ENCODE measurements around the gene LASP1NB.

LASP1NB gene

DNA sequence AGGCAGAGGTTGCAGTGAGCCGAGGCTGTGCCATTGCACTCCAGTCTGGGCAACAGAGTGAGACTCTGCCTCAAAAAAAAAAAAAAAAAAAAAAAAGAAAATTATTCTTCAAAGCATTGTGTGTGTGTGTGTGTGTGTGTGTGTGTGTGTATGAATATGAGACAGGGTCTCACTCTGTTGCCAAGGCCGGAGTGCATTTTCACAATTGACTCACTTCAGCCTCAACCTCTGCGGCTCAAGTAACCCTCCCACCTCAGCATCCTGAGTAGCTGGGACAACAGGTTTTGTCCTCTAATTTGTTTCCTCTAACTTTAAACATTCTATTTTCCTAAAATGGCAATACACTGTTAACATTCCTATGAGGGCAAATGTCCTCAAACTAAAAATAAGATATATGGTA, 34.1 kb downstream of the LASP1NB start:
- no peak overlapping the region for H3K4me3 Mint-ChIP-seq
- Histone ChIP-seq H3K36me3 (ENCODE audit: control insufficient read depth in 2 of 3, insufficient read depth in 3 of 3, low read length in 3 of 3) (no peaks in the 10 kb centered on the region), H3K9me3 (ENCODE audit: control insufficient read depth in 2 of 3, low read length in 3 of 3) (no peaks in the 10 kb centered on the region), H3K27me3 (ENCODE audit: control insufficient read depth in 2 of 2, insufficient read depth in 2 of 2, low read length in 2 of 2) (no peaks in the 10 kb centered on the region), H3K27ac (ENCODE audit: low read depth, low read length) (no peak overlapping the region), H3K4me1 (ENCODE audit: control insufficient read depth in 2 of 2, insufficient read depth in 2 of 2, low read length in 2 of 2) (peaks cover 5 to 41% of the 10 kb centered on the region in 2 donors), H3K4me3 (ENCODE audit: low read length) (no peak overlapping the region)
- ATAC-seq, result no peak
- peak overlapping the region in 6 of 9 donors; percentile 51 to 89 (median 74) for H3K27ac Mint-ChIP-seq
- POLR2A ChIA-PET, result interaction anchor here (0.7 to 2.6 kb wide), 4 partner anchors 60 to 106 kb away, joined by 3 to 12 read pairs (median 6); partner anchors contain the start of genes LASP1 and RPL23
- CTCF ChIA-PET, result interaction anchor here (0.7 to 2.5 kb wide), 2 partner anchors 23 to 285 kb away, joined by 3 to 6 read pairs; no protein-coding TSS in a partner anchor
- intact Hi-C loops (cut with micrococcal nuclease), result no loop called here
- no peaks in the 10 kb centered on the region for H3K36me3 Mint-ChIP-seq
- no peaks in the 10 kb centered on the region for H3K9me3 Mint-ChIP-seq
- no peaks in the 10 kb centered on the region for H3K27me3 Mint-ChIP-seq
- DNase-seq, result no peak
- H3K4me1 Mint-ChIP-seq, result peaks cover 10 to 45% (median 30%) of the 10 kb centered on the region in 7 donors

DNA sequence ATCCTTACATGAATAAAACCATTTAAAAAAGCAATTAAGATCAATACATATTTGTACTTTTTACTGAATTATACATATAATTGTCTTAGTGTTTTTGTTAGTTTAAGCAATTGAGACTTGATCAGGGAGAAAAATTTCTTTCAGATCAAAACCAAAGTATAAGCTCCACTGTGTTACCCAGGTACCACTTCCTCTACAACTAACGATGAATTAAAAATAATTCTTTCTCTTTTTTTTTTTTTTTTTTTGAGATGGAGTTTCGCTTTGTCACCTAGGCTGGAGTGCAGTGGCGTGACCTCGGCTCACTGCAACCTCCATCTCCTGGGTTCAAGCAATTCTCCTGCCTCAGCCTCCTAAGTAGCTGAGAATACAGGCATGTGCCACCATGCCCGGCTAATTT, 35.0 kb downstream of the LASP1NB start:
- H3K4me1 Mint-ChIP-seq, result peaks cover 10 to 45% (median 30%) of the 10 kb centered on the region in 7 donors
- intact Hi-C loops (cut with micrococcal nuclease), result no loop called here
- ATAC-seq (peak; percentile 63), DNase-seq (peak in 5 of 9 donors; percentile 21 to 53 (median 41))
- H3K36me3 Mint-ChIP-seq, result no peaks in the 10 kb centered on the region
- H3K27me3 ChIP-seq (ENCODE audit: control insufficient read depth in 2 of 2, insufficient read depth in 2 of 2, low read length in 2 of 2), result no peaks in the 10 kb centered on the region
- no peak overlapping the region for H3K4me3 ChIP-seq (ENCODE audit: low read length)
- no peaks in the 10 kb centered on the region for H3K36me3 ChIP-seq (ENCODE audit: control insufficient read depth in 2 of 3, insufficient read depth in 3 of 3, low read length in 3 of 3)
- H3K9me3 ChIP-seq (ENCODE audit: control insufficient read depth in 2 of 3, low read length in 3 of 3), result no peaks in the 10 kb centered on the region
- H3K4me3 Mint-ChIP-seq, result peak overlapping the region in 6 of 10 donors; percentile 5 to 64 (median 50)
- no peaks in the 10 kb centered on the region for H3K9me3 Mint-ChIP-seq
- H3K27ac Mint-ChIP-seq, result peak overlapping the region in 7 of 9 donors; percentile 32 to 89 (median 65)
- CTCF ChIA-PET, result interaction anchor here (0.7 to 1.6 kb wide), 2 partner anchors 14 to 22 kb away, joined by 3 to 4 read pairs; no protein-coding TSS in a partner anchor
- H3K27me3 Mint-ChIP-seq, result no peaks in the 10 kb centered on the region
- peaks cover 5 to 41% of the 10 kb centered on the region in 2 donors for H3K4me1 ChIP-seq (ENCODE audit: control insufficient read depth in 2 of 2, insufficient read depth in 2 of 2, low read length in 2 of 2)
- POLR2A ChIA-PET, result interaction anchor here (0.9 to 2.6 kb wide), 6 partner anchors 13 to 107 kb away, joined by 3 to 12 read pairs (median 6); partner anchors contain the start of genes LASP1 and RPL23
- H3K27ac ChIP-seq (ENCODE audit: low read depth, low read length), result peak overlapping the region; percentile 41

DNA sequence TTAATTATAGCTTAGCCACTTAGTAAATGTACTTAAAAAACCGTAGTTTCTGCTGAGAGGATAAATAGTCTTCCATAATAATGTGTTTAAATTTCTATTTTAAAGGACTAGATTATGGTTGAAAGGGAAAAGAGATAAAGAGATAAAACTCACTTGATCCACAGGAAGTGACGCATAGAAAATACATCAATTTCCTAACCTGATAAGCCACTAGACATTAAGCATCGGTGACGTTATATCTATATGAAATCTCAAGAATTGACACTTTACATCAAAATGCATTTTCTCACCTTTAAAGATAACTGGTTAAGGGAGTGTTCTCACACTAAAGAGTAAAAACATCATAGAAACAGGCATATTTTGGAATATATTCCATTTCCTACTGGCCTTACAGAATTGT, 36.0 kb downstream of the LASP1NB start:
- Mint-ChIP-seq H3K4me1 (peaks cover 10 to 45% (median 30%) of the 10 kb centered on the region in 7 donors), H3K27me3 (no peaks in the 10 kb centered on the region), H3K27ac (peak overlapping the region in 6 of 9 donors; percentile 4 to 89 (median 42)), H3K36me3 (no peaks in the 10 kb centered on the region), H3K4me3 (peak overlapping the region in 6 of 10 donors; percentile 12 to 29 (median 22)), H3K9me3 (no peaks in the 10 kb centered on the region)
- H3K36me3 ChIP-seq (ENCODE audit: control insufficient read depth in 2 of 3, insufficient read depth in 3 of 3, low read length in 3 of 3), result no peaks in the 10 kb centered on the region
- intact Hi-C loops (cut with micrococcal nuclease), result no loop called here
- no peaks in the 10 kb centered on the region for H3K27me3 ChIP-seq (ENCODE audit: control insufficient read depth in 2 of 2, insufficient read depth in 2 of 2, low read length in 2 of 2)
- POLR2A ChIA-PET, result interaction anchor here (0.6 to 1.1 kb wide), 3 partner anchors 45 to 198 kb away, joined by 3 to 4 read pairs (median 3); no protein-coding TSS in a partner anchor
- ATAC-seq (no peak), DNase-seq (no peak)
- H3K27ac ChIP-seq (ENCODE audit: low read depth, low read length), result no peak overlapping the region
- CTCF ChIA-PET, result interaction anchor here (1.6 kb wide), 1 partner anchor 21 kb away, joined by 3 read pairs; no protein-coding TSS in a partner anchor
- H3K4me1 ChIP-seq (ENCODE audit: control insufficient read depth in 2 of 2, insufficient read depth in 2 of 2, low read length in 2 of 2), result peaks cover 5 to 41% of the 10 kb centered on the region in 2 donors
- no peaks in the 10 kb centered on the region for H3K9me3 ChIP-seq (ENCODE audit: control insufficient read depth in 2 of 3, low read length in 3 of 3)
- H3K4me3 ChIP-seq (ENCODE audit: low read length), result no peak overlapping the region

DNA sequence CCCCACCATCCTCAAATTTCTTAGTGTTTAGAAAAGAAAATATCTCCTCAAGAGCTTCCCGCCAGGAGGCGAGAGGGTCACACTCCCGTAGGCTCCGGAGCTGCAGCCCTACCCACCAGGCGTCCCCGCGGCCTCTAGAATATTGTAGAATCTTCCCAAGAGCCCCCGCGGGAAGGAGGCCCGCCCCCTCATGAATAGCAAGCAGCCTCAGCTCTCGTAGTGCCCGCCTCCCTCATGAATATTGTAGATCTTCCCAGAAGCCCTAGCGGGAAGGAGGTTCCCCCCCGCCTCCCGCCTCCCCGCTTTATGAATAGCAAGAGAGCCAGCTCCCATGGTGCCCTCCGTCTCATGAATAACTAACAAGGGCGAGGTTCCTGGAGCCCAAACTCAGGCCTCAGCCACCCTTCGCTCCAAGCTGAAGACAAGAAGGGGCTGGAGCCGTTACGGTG, 41.9 kb downstream of the LASP1NB start, which contains the start of gene FBXO47:
TSS of gene FBXO47 (minus strand) at position 114 of the 449 bp plus-strand sequence. CDS start 4,378 bp downstream, outside the sequence.
- H3K4me3 ChIP-seq (ENCODE audit: low read length), result peak within 1 kb of the TSS; percentile 43
- peak within 1 kb of the TSS; percentile 59 for H3K27ac ChIP-seq (ENCODE audit: low read depth, low read length)

DNA sequence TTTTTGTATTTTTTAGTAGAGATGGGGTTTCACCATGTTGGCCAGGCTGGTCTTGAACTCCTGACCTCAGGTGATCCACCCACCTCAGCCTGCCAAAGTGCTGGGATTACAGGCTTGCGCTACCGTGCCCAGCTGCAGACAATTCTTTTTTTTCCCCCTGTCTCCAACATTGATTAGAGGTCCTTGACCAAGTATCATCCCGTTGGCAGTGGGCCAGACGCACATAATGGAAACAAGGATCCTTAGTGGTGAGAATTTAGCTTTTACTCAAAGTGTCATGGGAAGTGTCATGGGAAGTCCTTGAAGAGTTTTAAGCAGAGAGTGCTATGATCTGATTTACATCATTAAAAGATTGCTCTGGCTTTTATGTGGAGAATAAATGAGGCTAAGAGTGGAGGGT, 43.9 kb downstream of the LASP1NB start:
- Mint-ChIP-seq H3K9me3 (no peaks in the 10 kb centered on the region), H3K4me3 (no peak overlapping the region), H3K27ac (peak overlapping the region in 5 of 9 donors; percentile 5 to 50 (median 41)), H3K36me3 (no peaks in the 10 kb centered on the region), H3K4me1 (peaks cover 11 to 28% (median 15%) of the 10 kb centered on the region in 7 donors), H3K27me3 (peaks cover 0 to 6% (median 0%) of the 10 kb centered on the region in 5 donors)
- Histone ChIP-seq H3K4me1 (ENCODE audit: control insufficient read depth in 2 of 2, insufficient read depth in 2 of 2, low read length in 2 of 2) (peaks cover 0 to 16% of the 10 kb centered on the region in 2 donors), H3K4me3 (ENCODE audit: low read length) (no peak overlapping the region), H3K27me3 (ENCODE audit: control insufficient read depth in 2 of 2, insufficient read depth in 2 of 2, low read length in 2 of 2) (no peaks in the 10 kb centered on the region), H3K9me3 (ENCODE audit: control insufficient read depth in 2 of 3, low read length in 3 of 3) (no peaks in the 10 kb centered on the region), H3K36me3 (ENCODE audit: control insufficient read depth in 2 of 3, insufficient read depth in 3 of 3, low read length in 3 of 3) (no peaks in the 10 kb centered on the region), H3K27ac (ENCODE audit: low read depth, low read length) (no peak overlapping the region)
- POLR2A ChIA-PET, result no interaction called here
- intact Hi-C loops (cut with micrococcal nuclease), result loop anchor here in 1 of 2 donors (5.0 kb wide), 1 partner anchor 183 kb away; the partner anchor contains the start of gene PLXDC1
- ATAC-seq (no peak), DNase-seq (no peak)
- CTCF ChIA-PET, result interaction anchor here (0.6 to 1.6 kb wide), 3 partner anchors 14 to 303 kb away, joined by 3 to 6 read pairs (median 3); no protein-coding TSS in a partner anchor

More for the DNA sequence above, 41.9 kb downstream of the LASP1NB start, which contains the start of gene FBXO47:
- ATAC-seq (peak; percentile 99), DNase-seq (peak; percentile 38 to 86 (median 77))
- Histone ChIP-seq H3K4me1 (ENCODE audit: control insufficient read depth in 2 of 2, insufficient read depth in 2 of 2, low read length in 2 of 2) (peaks cover 0 to 16% of the 10 kb centered on the region in 2 donors), H3K9me3 (ENCODE audit: control insufficient read depth in 2 of 3, low read length in 3 of 3) (no peaks in the 10 kb centered on the region), H3K27me3 (ENCODE audit: control insufficient read depth in 2 of 2, insufficient read depth in 2 of 2, low read length in 2 of 2) (no peaks in the 10 kb centered on the region), H3K36me3 (ENCODE audit: control insufficient read depth in 2 of 3, insufficient read depth in 3 of 3, low read length in 3 of 3) (no peaks in the 10 kb centered on the region)
- ChIA-PET POLR2A (interaction anchor here (0.6 to 1.5 kb wide), 9 partner anchors 11 to 269 kb away, joined by 3 to 9 read pairs (median 5); partner anchors contain the start of genes LASP1, RPL19 and RPL23), CTCF (interaction anchor here (0.9 to 1.5 kb wide), 2 partner anchors 16 to 99 kb away, joined by 3 to 14 read pairs; no protein-coding TSS in a partner anchor)
- H3K4me1 Mint-ChIP-seq, result peaks cover 11 to 28% (median 15%) of the 10 kb centered on the region in 7 donors
- H3K27ac Mint-ChIP-seq, result peak within 1 kb of the TSS; percentile 31 to 96 (median 69)
- intact Hi-C loops (cut with micrococcal nuclease), result loop anchor here in 1 of 2 donors (1.0 to 5.0 kb wide), 5 partner anchors 43 to 215 kb away; partner anchors contain the start of genes CWC25, LASP1, LASP1NB and PLXDC1
- no peaks in the 10 kb centered on the region for H3K36me3 Mint-ChIP-seq
- H3K9me3 Mint-ChIP-seq, result no peaks in the 10 kb centered on the region
- peaks cover 0 to 2% (median 0%) of the 10 kb centered on the region in 5 donors for H3K27me3 Mint-ChIP-seq
- H3K4me3 Mint-ChIP-seq, result peak within 1 kb of the TSS; percentile 55 to 84 (median 81)

DNA sequence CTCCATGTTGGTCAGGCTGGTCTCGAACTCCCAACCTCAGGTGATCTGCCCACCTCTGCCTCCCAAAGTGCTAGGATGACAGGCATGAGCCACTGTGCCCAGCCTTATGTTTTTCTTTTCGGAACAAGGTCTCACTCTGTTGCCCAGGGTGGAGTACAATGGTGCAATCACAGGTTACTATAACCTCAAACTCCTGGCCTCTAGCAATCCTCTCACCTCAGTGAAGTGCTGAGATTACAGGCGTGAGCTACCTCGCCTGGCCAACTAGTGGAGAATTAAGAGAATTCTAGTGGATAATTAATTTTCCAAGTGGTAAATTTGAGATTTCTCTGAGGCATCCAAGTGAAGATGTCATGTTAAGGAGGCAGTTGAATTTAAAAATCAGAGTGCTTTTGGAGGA, 44.7 kb downstream of the LASP1NB start:
- Mint-ChIP-seq H3K27ac (no peak overlapping the region), H3K4me3 (no peak overlapping the region), H3K9me3 (no peaks in the 10 kb centered on the region), H3K36me3 (no peaks in the 10 kb centered on the region), H3K4me1 (peaks cover 11 to 28% (median 15%) of the 10 kb centered on the region in 7 donors), H3K27me3 (peaks cover 0 to 6% (median 0%) of the 10 kb centered on the region in 5 donors)
- CTCF ChIA-PET, result interaction anchor here (1.6 kb wide), 1 partner anchor 13 kb away, joined by 6 read pairs; no protein-coding TSS in a partner anchor
- POLR2A ChIA-PET, result no interaction called here
- Histone ChIP-seq H3K27ac (ENCODE audit: low read depth, low read length) (no peak overlapping the region), H3K4me3 (ENCODE audit: low read length) (no peak overlapping the region), H3K36me3 (ENCODE audit: control insufficient read depth in 2 of 3, insufficient read depth in 3 of 3, low read length in 3 of 3) (no peaks in the 10 kb centered on the region), H3K27me3 (ENCODE audit: control insufficient read depth in 2 of 2, insufficient read depth in 2 of 2, low read length in 2 of 2) (no peaks in the 10 kb centered on the region), H3K4me1 (ENCODE audit: control insufficient read depth in 2 of 2, insufficient read depth in 2 of 2, low read length in 2 of 2) (peaks cover 0 to 16% of the 10 kb centered on the region in 2 donors), H3K9me3 (ENCODE audit: control insufficient read depth in 2 of 3, low read length in 3 of 3) (no peaks in the 10 kb centered on the region)
- intact Hi-C loops (cut with micrococcal nuclease), result no loop called here
- DNase-seq (no peak), ATAC-seq (no peak)
